Activated CD8-positive, alpha-beta memory T cell treated with anti-CD3 and anti-CD28 coated beads for 24 hours (primary cell): ENCODE results near the gene SUCLG2.

Experiments
- DNase-seq: peaks from one replicate; pipeline ENCODE4 v3.0.0-alpha.2; 2020

SUCLG2 gene

DNA sequence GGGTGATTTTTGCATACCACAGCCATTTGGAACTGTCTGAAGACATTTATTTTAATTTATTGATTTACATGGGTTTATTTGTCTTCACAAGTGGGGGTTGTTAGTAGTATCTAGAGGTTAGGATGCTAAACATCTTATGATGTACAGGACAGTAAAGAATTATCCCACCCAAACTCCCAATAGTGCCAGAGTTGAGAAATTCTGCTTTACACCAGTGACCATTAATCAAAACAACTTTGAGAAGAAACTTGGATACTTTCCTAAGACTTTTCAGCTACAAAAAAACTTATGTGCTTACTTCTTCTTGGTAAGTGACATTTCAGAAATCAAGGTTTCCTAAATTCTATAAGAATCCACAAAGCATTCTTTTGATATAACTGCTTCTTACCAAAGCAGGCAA is 156.7 kb downstream of the SUCLG2 start:
- no peak for DNase-seq

DNA sequence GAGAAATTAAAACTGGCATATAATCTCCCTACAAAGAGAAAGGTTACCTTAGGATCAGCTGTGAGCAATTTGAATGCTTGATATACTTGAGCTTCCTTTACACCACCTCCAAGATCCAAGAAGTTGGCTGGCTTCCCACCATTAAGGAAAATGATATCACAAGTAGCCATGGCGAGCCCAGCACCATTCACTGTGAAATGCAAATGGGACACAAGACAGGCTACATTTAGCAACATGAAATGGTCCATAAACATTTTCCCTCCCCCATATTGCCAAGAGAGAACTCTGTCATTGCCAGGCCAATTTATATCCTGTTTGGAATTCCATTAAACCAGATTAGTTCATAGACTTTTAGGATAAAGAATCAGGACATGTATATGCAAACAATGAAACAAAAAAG is 158.7 kb downstream of the SUCLG2 start:
- DNase-seq: no peak

DNA sequence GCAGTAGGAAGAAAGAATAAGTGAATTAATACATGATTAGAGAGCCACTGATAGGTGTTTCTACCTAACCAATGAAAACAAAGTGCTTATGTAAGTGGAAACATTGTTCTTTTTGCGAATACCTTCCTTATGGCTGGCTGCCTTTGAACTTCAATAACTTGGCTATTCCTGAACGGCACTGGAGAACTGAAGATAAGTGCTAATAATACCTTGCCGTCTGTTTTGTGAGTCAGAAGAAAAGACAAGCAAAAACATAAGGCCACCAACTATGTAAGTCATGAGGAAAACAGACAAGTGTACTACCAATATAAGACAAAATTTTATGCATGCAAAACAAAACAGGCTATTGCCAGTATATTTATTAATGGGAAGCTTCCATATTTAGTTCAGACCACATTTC is 160.6 kb downstream of the SUCLG2 start:
- DNase-seq: no peak

DNA sequence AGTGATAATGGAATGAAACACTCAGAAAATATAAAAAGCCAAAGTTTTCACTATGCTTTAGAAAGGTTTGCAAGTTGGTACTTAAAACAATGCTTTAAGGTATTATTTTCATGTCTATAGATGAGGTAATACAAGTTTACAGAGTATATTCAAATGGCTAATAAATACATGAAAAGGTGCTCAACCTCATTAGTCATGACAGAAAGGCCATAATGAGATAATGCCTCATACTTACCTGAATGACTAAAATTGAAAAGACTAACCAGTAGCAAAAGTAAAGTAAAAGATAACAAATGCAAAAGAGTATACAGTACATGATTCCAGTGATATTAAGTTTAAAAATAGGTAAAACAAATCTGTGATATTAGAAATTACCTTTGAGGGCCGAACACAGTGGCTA is 163.8 kb downstream of the SUCLG2 start:
- DNase-seq: no peak

DNA sequence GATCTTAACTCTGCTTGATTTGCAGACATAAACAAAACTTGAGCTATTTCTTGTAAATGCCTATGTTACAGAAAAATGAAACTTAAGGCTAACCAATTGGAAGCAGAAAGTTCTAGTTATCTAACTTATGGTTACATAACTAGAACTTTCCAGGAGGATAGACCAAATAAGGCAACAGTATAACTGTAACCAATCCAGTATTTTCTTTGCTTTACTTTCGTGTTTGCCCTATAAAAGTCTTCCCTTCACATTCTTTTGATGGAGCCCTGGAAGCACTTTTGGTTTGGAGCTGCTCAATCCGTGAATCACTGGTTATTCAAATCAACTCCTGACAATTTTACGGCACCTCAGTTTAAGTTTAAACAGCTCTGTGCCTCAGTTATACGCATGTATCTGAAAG is 164.6 kb downstream of the SUCLG2 start:
- DNase-seq: no peak

DNA sequence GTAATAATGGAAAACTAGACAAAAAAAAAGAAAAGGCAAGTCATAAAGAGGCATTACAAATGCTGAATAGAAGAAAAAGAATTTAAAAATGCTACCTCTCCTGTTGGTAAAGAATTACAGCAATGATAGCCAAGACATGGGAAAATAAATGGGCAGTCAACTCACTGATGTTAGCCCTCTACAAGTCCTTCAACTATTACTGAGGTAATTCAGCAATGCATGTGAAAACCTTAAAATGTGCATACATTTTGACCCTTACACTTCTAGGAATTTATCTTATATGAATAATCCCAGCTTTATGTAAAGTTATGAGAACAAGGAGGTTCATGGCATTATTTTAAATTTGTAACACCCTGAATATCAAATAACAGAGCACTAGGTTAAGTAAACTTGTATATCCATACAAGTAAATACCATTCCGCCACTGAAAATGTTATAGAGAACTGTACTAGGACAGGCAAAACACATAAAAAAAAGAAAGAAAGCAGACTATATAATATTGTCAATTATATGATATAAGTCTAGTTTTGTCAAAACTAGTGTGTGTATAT is 166.8 kb downstream of the SUCLG2 start:
- no peak for DNase-seq

DNA sequence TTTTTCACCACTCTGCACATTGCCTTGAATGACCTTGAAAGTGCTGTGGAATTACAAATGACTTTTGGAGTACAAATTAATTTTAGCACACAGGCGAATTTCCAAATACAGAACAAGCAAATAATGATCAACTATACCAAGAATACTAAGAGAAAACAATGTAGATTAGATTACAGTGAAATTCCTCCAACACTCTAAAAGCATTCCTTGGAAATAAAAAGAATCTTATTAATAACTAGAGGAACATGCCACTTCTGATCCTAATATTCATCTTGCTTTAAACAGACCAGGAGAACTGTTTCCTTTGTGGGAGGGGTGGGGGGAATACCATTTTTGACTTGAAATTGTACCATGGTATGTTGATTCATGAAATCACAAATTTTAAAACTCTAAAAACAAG is 167.5 kb downstream of the SUCLG2 start:
- DNase-seq: no peak

DNA sequence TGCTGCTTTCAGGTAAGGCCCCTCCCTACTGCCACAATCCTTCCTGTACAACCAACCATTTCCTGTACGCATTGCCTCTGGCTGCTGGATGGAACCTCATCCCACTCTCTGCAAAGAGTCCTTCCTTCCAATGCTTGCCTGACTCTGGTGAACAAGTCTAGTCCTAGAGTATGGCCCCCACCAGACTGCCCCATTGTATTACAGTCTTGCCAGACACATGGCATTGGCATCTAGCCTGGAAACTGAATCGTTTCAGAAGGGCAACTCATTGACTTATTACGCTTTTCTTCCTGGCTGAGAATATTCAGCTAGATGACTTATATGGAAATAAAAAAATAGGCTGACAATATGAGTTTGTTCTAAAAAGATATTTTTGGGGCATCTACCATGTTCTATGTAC is 170.3 kb downstream of the SUCLG2 start:
- no peak for DNase-seq

DNA sequence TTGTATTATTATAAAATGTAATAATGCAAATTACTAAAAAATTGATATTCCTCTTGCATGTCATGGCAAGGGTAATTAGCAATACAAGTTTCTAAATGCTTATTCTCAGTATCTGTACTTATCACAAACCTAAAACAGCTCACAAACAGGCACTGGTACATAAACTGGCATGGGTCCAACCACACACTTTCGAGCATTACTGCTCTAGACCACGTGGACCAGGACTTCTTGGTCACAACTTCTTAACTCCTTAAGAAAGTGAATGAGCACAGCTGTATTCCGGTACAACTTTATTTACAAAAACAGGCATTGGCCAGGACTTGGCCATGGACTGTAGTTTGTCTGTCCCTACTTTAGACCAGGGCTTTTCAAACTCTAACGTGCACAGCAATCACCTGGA is 173.3 kb downstream of the SUCLG2 start:
- DNase-seq: no peak

DNA sequence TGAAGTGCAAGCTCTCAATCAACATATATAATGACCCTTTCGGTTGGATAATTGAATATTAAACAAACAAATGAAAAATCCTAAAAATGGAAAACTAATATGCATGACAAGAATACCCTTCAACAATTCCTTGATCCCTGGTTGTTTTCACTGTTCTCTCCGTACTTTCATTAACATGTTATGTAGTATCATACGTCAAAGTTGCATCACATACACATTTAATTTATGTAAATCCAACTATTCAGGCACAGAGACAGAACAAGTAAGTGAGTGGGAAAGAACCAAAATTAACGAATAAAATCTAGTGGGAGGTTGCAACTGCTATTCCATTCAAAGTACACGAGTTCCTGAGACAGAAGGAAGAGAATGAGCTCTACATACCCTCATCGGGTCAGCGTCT is 176.0 kb downstream of the SUCLG2 start:
- no peak for DNase-seq

DNA sequence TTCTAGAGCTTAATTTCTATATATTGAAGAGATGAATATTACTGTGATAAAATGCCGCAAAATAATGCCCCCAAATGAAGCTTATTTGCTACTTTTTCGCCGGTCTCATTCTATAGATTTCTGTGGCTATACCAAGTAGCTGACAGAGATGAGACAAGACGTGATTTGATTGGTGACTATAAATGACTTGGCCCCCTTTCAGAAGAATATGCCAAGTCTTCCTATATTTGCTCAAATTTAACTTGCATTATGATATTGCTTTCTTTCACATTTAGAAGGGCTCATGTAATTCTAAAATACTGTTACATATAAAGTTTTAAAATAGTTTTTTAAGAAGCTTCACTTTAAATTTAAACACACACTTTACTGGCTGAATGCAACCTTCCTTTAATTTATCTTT is 180.1 kb downstream of the SUCLG2 start:
- DNase-seq: no peak

DNA sequence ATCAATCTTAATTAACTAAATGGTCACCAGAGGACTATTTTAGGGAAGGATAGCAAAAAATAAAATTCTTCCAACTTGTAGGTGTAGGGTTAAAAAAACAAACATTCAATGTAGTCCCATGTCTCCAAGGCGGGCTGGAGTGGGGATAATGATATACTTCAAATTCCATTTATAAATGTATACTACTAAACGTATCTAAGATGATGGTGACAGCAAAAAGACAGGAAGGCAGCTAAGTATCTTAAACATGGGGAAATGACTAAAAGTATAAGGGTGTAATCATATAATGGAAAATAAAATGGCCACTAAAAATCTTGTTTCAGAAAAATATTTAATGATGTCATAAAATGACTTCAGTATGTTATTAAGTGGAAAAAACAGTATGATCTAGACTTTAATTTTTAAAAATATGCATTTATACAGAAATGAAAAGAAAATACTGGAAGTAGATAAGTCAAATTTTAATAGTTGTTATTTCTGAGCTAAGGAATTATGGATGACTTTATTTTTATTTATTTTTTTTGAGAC is 181.7 kb downstream of the SUCLG2 start:
- DNase-seq: no peak

DNA sequence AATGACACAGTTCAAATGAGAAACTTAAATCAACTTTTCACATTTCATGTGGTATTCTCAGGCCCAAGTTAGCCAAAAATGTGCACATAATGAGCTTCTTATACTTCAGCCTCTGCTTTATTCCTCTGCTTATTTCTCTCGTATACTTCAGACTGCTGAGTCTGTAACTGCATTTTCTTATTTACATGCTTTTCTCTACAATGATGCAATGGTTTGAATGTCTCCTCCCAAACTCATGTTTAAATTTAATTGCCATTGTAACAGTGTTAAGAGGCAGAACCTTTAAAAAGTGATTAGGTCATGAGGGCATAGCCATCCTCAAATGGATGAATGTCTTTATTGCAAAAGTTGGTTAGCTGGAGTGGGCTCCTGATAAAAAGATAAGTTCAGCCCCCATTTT is 184.2 kb downstream of the SUCLG2 start:
- DNase-seq: no peak

DNA sequence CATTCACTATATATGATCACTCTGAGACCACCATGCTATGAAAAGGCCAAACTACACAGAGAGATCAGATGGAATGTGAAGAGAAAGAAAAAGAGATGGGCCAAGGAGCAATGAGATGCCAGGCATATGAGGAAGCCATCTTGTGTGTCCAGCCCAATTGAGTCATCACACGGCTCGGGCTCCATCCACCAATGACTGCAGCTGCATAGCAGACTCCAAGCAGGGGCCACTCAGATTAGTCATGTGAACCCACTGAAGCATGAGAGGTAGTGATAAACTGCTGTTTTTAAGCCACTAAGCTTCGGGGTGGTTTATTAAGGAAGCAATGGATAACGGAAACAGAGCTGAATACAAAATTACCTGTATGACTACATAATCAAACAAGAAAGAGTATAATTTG is 185.9 kb downstream of the SUCLG2 start:
- DNase-seq: no peak

DNA sequence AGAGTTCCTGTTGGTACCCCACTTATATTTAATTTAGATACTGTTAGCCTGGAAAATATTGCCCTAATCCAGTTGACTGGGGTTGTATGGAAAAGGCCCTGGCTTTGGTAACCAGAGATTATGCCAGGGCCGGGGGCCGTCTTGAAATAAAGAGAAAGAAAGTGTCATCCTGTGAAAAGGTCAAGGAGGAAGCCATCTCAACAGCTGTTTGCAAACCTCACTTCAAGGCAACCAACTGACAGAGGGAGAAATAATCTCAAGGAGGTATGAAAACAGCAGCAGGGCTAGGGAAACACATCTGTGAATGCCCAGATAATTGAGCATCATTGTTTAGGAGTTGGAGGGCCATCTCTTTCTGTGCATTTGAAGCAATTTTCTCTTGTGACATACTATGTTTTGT is 190.8 kb downstream of the SUCLG2 start:
- no peak for DNase-seq

DNA sequence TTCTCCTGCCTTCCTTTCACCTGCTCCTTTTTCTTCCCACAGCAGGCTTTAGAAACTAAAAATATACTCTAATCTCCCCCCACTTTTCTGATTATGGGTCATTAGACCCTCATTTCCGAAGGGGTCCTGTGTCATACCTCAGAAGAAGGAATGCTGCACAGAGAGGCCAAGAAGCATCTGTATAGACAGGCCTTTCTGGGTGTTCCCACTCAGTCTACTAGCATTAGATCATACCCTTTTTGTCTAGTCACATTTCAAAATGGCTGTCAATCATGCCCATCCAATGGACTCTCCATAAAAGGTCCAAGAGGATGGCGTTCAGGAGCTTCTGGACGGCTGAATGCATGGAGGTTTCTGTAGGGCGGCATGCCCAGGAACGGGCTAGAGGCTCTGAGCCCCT is 192.2 kb downstream of the SUCLG2 start:
- no peak for DNase-seq

DNA sequence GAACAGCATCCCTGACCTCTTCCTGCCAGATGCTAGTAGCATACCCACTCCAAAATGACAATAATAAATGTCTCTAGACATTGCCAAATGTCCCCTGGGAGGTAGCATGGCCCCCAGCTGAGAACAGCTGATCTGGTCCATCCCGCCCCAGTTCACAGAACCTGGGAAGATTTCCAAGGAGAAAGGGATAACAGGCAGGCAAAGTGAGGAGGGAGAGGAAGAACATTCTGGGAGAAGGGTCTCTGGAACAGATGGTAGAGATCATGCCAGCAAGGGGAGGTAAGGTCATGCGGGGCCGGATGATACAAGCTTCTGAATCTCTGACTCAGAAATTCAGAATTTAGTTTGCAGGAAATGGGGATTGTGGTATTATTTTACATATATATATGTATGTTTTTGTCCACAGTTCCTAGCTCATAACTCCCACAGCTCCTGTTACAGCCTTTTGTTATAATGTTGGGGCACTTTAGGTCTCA is 192.7 kb downstream of the SUCLG2 start:
- no peak for DNase-seq

DNA sequence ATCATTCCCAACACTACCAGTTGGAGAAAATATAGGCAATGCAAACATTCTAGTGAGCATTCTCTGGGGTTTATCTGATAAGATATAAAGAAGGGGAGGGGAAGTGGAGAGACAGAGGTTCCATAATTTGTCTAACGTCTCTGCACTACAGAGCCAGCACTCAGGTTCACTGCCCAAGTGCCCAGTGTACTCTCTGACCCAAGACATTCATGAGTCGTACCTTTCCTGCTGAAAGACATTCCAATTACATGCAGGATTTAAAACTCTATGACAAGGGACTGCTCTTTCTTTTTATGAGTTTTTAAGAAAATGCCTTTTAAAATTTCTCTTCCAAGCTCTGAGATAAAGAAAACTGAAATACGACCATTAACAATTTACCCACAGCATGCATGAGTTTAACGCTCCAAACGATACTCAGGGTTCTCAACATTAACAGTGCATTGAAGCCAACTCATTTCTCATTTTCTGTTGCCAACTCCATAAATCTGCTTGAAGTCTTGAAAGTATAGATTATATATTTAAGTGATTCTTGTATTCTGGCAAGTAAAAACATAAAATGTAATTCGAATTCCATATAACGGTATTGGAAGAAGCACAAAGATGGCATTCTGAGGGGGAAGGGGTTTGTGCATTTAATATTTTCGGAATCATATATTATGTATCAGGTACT is 193.4 kb downstream of the SUCLG2 start:
- DNase-seq: no peak

DNA sequence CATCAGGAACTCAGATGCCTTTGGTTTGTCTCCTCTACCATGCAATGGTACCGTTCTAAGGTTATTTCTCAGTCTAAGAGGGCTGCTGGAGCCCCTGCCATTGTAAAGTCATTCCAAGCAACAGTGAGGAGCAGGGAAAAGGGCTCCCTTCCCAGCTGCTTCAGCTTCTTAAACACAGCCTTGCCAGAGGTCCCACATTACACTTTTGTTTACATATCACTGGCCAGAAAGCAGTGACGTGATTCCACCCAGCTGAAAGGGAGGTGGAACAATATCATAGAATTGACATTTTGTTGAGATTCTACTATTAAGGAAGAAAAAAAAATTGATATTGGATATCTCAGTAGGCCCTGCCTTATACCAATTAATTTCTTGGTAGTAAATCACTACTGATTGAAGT is 194.6 kb downstream of the SUCLG2 start:
- no peak for DNase-seq

DNA sequence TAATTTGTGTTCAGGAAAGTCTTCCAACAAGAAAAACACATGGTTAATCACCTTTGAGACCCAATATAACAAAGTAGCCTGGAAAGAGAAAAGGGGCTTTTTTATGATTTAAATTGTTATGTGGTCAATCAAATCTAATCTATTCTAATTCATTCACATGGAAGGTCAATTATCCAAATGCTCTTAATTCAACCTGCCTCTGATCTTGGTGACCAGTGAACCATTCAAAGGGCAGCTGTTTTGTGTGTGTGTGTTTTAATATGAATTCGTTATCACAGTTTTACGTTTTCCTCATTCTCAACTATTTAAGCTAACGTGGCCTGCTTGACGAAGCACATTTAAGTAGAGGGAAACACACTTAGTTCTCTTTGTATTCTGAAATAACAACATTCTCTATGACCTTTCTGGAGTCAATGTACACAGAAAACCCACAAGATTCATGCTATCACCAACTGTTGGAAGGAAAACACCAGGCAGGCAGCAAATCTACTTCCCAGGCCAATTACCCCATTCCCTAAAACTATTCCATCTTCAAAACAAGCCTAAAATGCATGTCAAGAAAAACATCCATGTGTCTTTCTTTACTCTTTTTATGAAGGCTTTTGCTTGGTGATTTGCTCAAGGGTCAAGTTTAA is 195.4 kb downstream of the SUCLG2 start:
- DNase-seq: no peak

DNA sequence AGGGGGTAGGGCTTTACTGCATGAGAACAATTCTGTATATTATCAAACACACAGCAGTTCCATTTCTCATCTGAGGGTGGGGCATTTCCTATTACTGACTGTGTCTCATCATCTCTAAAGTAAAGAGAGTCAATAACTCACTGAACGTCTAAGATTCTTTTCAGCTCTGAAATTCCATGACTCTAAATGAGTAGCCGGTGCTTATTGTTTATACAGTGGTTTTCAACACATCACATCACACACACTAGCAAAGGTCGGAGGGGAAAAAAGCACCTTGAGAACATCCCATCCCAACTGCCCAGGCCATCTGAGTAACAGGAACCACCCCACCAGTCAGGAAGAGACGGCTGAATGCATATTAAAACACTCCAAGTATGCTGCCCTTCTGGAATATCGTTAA is 196.0 kb downstream of the SUCLG2 start:
- no peak for DNase-seq

DNA sequence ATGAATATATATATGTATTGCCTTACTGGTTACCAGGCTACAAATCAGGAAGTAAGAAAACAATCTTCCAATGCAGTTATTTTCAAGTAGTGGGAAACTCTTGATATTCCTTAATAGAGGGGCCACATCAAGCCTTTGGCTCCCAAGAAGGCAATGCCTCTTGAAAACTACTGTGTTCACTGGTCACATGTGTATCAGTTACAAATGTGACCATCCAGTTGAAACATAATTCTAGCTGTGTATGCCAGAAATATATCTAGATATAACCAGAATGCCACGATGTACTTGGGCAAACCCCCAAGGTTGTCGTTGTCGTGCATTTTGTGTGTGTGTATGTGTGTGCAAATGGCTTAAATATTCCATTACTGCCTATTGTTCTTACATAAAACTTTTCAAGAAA is 200.8 kb downstream of the SUCLG2 start:
- DNase-seq: no peak

DNA sequence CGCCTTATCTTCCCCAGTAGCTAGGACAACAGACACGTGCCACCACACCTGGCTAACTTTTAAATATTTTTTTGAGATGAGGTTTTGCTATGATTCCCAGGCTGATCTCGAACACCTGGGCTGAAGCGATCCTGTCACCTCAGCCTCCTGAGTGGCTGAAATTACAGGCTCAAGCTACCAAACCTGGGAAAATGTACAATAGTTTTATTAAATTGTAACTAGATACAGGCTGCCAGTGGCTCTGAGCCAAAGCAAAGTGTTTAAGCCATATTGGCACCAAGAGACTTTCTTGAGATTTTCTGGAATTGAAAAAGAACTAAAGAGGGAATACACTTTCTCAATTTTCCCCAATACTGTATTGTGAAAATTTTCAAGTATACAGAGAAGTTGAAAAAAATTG is 204.3 kb downstream of the SUCLG2 start:
- no peak for DNase-seq

DNA sequence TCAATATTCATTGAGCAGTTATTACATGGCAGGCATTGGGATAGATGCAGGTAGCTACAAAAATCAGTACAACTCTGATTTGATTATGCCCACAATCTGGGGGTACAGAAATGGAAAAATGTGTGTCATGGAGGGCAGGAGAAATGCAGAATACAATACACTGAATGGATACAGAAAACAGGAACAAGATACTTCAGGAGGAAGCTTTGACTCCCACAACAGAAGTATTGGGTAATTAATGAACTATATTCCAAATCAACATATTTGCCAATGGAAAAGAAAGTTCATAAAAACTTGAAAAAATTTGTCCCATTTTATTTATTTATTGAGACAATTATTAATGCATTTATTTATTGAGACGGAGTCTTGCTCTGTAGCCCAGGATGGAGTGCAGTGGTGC is 207.0 kb downstream of the SUCLG2 start:
- DNase-seq: no peak

DNA sequence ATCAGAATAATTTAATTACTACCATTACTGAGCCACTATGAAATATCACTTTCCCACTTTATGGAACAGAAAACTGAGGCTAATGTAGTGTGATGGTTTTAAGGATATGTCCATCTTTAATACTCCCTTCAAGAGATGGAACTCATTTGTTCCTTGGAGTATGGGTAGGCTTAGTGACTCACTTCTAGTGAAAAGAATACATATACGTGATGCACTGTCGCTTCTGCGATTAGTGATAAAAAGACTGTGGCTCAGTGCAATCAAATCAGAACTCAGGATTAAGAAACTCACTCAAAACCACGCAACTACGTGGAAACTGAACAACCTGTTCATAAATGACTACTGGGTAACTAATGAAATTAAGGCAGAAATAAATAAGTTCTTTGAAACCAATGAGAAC is 216.6 kb downstream of the SUCLG2 start:
- DNase-seq: no peak
